DND-41 (cell line): ENCODE data around the gene EYA4.

Source experiments
- ATAC-seq: fragments of 200-7000 bp; cut with Tn5 transposase; 3 replicates; pipeline ENCODE4 v1.9.1; 2021; ENCODE audit warnings: low read depth; ENCODE audit not compliant: insufficient read depth
- DNase-seq: peaks from one replicate; pipeline ENCODE4 v3.0.0-alpha.2; 2020
- H2AFZ ChIP-seq: 2 replicates; pipeline ENCODE4 v1.6.0; 2012; ENCODE audit warnings: low read depth, low read length
- H3K27ac ChIP-seq: 2 replicates; pipeline ENCODE4 v1.5.1; 2012; ENCODE audit warnings: low read length, inconsistent platforms
- H3K27me3 ChIP-seq: fragments of 200-600 bp; sonication (generic); 2 replicates; pipeline ENCODE4 v1.6.0; 2012; ENCODE audit warnings: low read length, mild to moderate bottlenecking, inconsistent platforms; ENCODE audit not compliant: insufficient read depth, poor library complexity
- H3K36me3 ChIP-seq: 2 replicates; pipeline ENCODE4 v1.5.1; 2012; ENCODE audit warnings: low read length, inconsistent platforms; ENCODE audit not compliant: insufficient read depth
- H3K4me1 ChIP-seq: 2 replicates; pipeline ENCODE4 v1.5.1; 2012; ENCODE audit warnings: mild to moderate bottlenecking, low read length; ENCODE audit not compliant: insufficient read depth
- H3K4me2 ChIP-seq: 2 replicates; pipeline ENCODE4 v1.6.0; 2012; ENCODE audit warnings: mild to moderate bottlenecking, moderate library complexity, low read length, inconsistent platforms; ENCODE audit not compliant: insufficient read depth
- H3K4me3 ChIP-seq, 2 experiments: fragments of 200-600 bp in 1 of 2; shearing (Covaris generic) in 1 of 2; 2 replicates each; pipeline ENCODE4 v1.5.1; 2012 to 2016; ENCODE audit warnings: inconsistent platforms in 2 of 2, low read length in 2 of 2, mild to moderate bottlenecking in 2 of 2, low read depth in 1 of 2, moderate library complexity in 1 of 2
- H3K79me2 ChIP-seq: 2 replicates; pipeline ENCODE4 v1.6.0; 2012; ENCODE audit warnings: low read length, inconsistent platforms; ENCODE audit not compliant: insufficient read depth
- H3K9ac ChIP-seq: 2 replicates; pipeline ENCODE4 v1.6.0; 2012; ENCODE audit warnings: low read depth, mild to moderate bottlenecking, inconsistent platforms, low read length, moderate library complexity
- H3K9me3 ChIP-seq: 2 replicates; pipeline ENCODE4 v1.5.1; 2012; ENCODE audit warnings: low read length, moderate library complexity, mild to moderate bottlenecking, inconsistent platforms; ENCODE audit not compliant: insufficient read depth, severe bottlenecking
- H4K20me1 ChIP-seq: 2 replicates; pipeline ENCODE4 v1.6.0; 2012; ENCODE audit warnings: low read length; ENCODE audit not compliant: insufficient read depth
- EZH2 ChIP-seq: IDR thresholded peaks from 3 replicates; pipeline ENCODE4 v1.6.1; 2012; ENCODE audit warnings: borderline replicate concordance, low read depth, mild to moderate bottlenecking, moderate library complexity, low read length, inconsistent platforms; ENCODE audit not compliant: severe bottlenecking
- TF ChIP-seq, protein P1 (sequence below): IDR thresholded peaks from 2 replicates; pipeline ENCODE4 v1.5.1; 2012; ENCODE audit warnings: borderline replicate concordance, low read length, moderate library complexity, mild to moderate bottlenecking; ENCODE audit not compliant: poor library complexity, severe bottlenecking; ENCODE audit errors: extremely low read depth

EYA4 gene

DNA sequence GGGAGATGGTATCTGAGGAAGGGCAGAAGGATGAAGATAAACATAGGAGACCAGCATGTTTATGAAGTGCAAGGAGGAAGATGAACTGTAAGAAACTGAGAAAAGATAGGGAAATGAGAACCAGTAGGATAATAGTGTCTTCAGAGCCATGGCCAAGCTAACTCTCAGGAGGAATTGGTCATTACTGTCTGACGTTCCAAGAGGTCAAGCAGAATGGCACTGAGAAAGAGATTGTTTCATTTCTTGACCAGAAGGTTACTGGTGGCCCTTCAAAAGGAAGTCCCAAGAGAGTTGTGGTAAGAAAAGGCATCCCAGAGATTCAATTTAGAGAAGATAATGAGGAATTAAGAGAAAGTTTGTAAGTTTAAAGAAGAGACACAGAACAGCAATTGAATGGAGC lies 47.5 kb downstream of the EYA4 start:
- no peak for TF ChIP-seq EZH2
- TF ChIP-seq, protein P1, sequence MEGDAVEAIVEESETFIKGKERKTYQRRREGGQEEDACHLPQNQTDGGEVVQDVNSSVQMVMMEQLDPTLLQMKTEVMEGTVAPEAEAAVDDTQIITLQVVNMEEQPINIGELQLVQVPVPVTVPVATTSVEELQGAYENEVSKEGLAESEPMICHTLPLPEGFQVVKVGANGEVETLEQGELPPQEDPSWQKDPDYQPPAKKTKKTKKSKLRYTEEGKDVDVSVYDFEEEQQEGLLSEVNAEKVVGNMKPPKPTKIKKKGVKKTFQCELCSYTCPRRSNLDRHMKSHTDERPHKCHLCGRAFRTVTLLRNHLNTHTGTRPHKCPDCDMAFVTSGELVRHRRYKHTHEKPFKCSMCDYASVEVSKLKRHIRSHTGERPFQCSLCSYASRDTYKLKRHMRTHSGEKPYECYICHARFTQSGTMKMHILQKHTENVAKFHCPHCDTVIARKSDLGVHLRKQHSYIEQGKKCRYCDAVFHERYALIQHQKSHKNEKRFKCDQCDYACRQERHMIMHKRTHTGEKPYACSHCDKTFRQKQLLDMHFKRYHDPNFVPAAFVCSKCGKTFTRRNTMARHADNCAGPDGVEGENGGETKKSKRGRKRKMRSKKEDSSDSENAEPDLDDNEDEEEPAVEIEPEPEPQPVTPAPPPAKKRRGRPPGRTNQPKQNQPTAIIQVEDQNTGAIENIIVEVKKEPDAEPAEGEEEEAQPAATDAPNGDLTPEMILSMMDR = no peak
- Histone ChIP-seq H3K27ac (no peak overlapping the region), H3K79me2 (no peaks in the 10 kb centered on the region), H3K4me1 (no peaks in the 10 kb centered on the region), H2AFZ (no peak overlapping the region), H3K27me3 (no peaks in the 10 kb centered on the region), H3K36me3 (no peaks in the 10 kb centered on the region), H3K4me3 (no peak overlapping the region), H3K4me2 (no peak overlapping the region), H3K9ac (no peak overlapping the region), H3K9me3 (no peaks in the 10 kb centered on the region), H4K20me1 (no peaks in the 10 kb centered on the region)
- ATAC-seq (no peak), DNase-seq (no peak)

DNA sequence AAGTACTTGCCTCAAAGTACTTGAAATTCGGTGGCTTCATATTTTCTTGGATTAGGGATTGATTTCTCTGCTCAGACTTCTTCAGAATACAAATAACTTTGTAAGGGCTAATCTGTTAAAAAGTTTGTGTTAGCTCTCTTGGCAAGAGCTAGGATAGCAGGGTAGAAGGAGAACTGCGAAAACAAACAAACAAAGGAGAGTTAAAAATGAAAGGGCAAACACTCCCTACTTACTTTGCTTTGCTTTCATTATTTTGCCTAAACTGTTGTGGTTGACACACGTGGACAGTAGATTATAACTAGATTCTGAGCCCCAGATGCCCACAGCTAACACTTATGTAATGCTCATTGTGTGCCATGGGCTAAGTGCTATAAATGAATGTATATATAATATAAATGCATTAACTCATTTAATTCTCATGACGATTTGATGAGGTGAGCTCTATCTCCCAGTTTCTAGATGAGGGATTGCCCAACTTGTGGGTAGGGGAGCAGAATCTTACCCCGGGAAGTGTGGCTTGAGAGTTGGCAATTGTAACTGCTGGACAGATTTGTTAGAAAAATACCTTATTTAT lies 48.7 kb downstream of the EYA4 start:
- TF ChIP-seq, protein P1 = no peak
- TF ChIP-seq EZH2 = no peak
- Histone ChIP-seq H3K36me3 (no peaks in the 10 kb centered on the region), H4K20me1 (no peaks in the 10 kb centered on the region), H2AFZ (no peak overlapping the region), H3K4me1 (no peaks in the 10 kb centered on the region), H3K4me3 (no peak overlapping the region), H3K4me2 (no peak overlapping the region), H3K27me3 (no peaks in the 10 kb centered on the region), H3K9me3 (no peaks in the 10 kb centered on the region), H3K79me2 (no peaks in the 10 kb centered on the region), H3K9ac (no peak overlapping the region), H3K27ac (no peak overlapping the region)
- DNase-seq = no peak
- ATAC-seq = no peak

DNA sequence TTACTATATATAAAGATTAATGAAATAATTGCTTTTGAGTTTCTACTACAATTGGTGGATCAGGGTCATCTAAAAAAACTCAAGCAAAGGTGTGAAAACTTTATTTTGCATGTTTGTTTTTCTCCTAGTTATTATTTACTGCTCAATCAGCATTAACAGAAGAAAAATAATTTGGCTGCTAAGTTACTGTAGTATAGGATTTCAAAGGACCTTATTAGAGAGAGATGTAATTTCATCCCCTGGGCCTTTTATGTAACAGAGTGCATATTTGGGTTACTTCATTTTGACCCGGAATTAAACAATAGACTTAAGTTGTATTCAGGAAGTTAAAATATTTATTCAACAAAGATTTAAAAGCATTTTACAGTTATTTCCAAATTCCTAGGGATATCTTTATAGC lies 49.8 kb downstream of the EYA4 start:
- TF ChIP-seq, protein P1 = no peak
- Histone ChIP-seq H3K9ac (no peak overlapping the region), H3K27me3 (no peaks in the 10 kb centered on the region), H3K4me1 (no peaks in the 10 kb centered on the region), H3K9me3 (no peaks in the 10 kb centered on the region), H3K36me3 (no peaks in the 10 kb centered on the region), H2AFZ (no peak overlapping the region), H3K4me2 (no peak overlapping the region), H3K4me3 (no peak overlapping the region), H4K20me1 (no peaks in the 10 kb centered on the region), H3K27ac (no peak overlapping the region), H3K79me2 (no peaks in the 10 kb centered on the region)
- ATAC-seq (no peak), DNase-seq (no peak)

GRCh38 chr6:133291671-133292070 lies 50.5 kb downstream of the EYA4 start:
- H3K9ac ChIP-seq = no peak overlapping the region
- H3K79me2 ChIP-seq = no peaks in the 10 kb centered on the region
- H3K36me3 ChIP-seq = no peaks in the 10 kb centered on the region
- ATAC-seq (no peak), DNase-seq (no peak)
- TF ChIP-seq EZH2 = no peak
- TF ChIP-seq, protein P1 = no peak
- no peak overlapping the region for H2AFZ ChIP-seq
- H3K27ac ChIP-seq = no peak overlapping the region
- no peak overlapping the region for H3K4me3 ChIP-seq
- H3K4me1 ChIP-seq = no peaks in the 10 kb centered on the region
- H4K20me1 ChIP-seq = no peaks in the 10 kb centered on the region
- no peak overlapping the region for H3K4me2 ChIP-seq
- no peaks in the 10 kb centered on the region for H3K27me3 ChIP-seq
- no peaks in the 10 kb centered on the region for H3K9me3 ChIP-seq
